NCI-H1436 treated with DMSO at 0.1 percent for 48 hours (cell line): ENCODE data around the gene LIPM.

Experiments used
- DNase-seq: peaks from one replicate; lab custom pipeline; 2025; lab: John Stamatoyannopoulos, UW

The LIPM gene

GRCh38 chr10:88802523-88803285 is at the start of gene LIPM:
LIPM (plus strand) TSS chr10:88802730; CDS start chr10:88802897, 167 bp downstream.
- no peak for DNase-seq

GRCh38 chr10:88754287-88754686 is 48.2 kb upstream of the LIPM start:
- no peak for DNase-seq

- DNase-seq = no peak
These were observed 46.8 kb upstream of the LIPM start for GRCh38 chr10:88755753-88756152.

- no peak for DNase-seq
These were observed 45.9 kb upstream of the LIPM start for GRCh38 chr10:88756660-88757059.

- DNase-seq = no peak
These were observed 43.0 kb upstream of the LIPM start, which contains the start of gene LIPN for GRCh38 chr10:88759366-88760101. LIPN (plus strand) TSS chr10:88760020; CDS start chr10:88761406, 1,386 bp downstream.

- no peak for DNase-seq
These were observed 39.6 kb upstream of the LIPM start for GRCh38 chr10:88762906-88763305.

- no peak for DNase-seq
These were observed 39.1 kb upstream of the LIPM start for GRCh38 chr10:88763441-88763840.

GRCh38 chr10:88764110-88764509 is 38.4 kb upstream of the LIPM start:
- no peak for DNase-seq

- DNase-seq = no peak
These were observed 36.7 kb upstream of the LIPM start for GRCh38 chr10:88765816-88766215.

GRCh38 chr10:88769384-88769783 is 33.1 kb upstream of the LIPM start:
- DNase-seq = no peak

GRCh38 chr10:88781206-88781605 is 21.3 kb upstream of the LIPM start:
- no peak for DNase-seq

GRCh38 chr10:88782222-88782621 is 20.3 kb upstream of the LIPM start:
- DNase-seq = no peak

- no peak for DNase-seq
These were observed 18.8 kb upstream of the LIPM start for GRCh38 chr10:88783724-88784123.

- no peak for DNase-seq
These were observed 16.3 kb upstream of the LIPM start for GRCh38 chr10:88786032-88786770.

- DNase-seq = no peak
These were observed 15.1 kb upstream of the LIPM start for GRCh38 chr10:88787463-88787862.

- DNase-seq = no peak
These were observed 13.6 kb upstream of the LIPM start for GRCh38 chr10:88788924-88789323.

GRCh38 chr10:88791924-88792323 is 10.6 kb upstream of the LIPM start:
- no peak for DNase-seq

- DNase-seq = no peak
These were observed 9.9 kb upstream of the LIPM start for GRCh38 chr10:88792661-88793060.

GRCh38 chr10:88793712-88794299 is 8.7 kb upstream of the LIPM start:
- DNase-seq = no peak

- no peak for DNase-seq
These were observed 7.8 kb upstream of the LIPM start for GRCh38 chr10:88794731-88795130.

GRCh38 chr10:88800152-88801125 is 2.1 kb upstream of the LIPM start:
- no peak for DNase-seq
